IMR-90 (cell line): ENCODE results near the gene NLRX1. TPM values are rescaled to one million over a fixed set of nuclear protein-coding genes. Genes with fewer than 3 reads are reported as not detected.

Experiments
- ATAC-seq: fragments of 200-7000 bp; cut with Tn5 transposase; 2 replicates; pipeline ENCODE4 v1.9.1; 2020; ENCODE audit warnings: low read depth, mild to moderate bottlenecking, moderate library complexity
- BruUV-seq: library from RNA; stranded (reverse); fragments of 400-500 nt; replicated peaks from 2 replicates; lab custom pipeline; 2021; lab: Mats Ljungman, UMichigan
- CTCF ChIA-PET: fragments of 300-600 bp; formaldehyde crosslinking; extraction: SDS; loops from one replicate; lab custom pipeline; 2021; ENCODE audit warnings: antibody characterized with exemption; lab: Yijun Ruan, JAX
- POLR2A ChIA-PET: fragments of 300-600 bp; sonication (Branson Sonifier 250); formaldehyde crosslinking; loops from one replicate; lab custom pipeline; 2022; ENCODE audit warnings: antibody characterized with exemption; ENCODE audit not compliant: unreplicated experiment; lab: Charles Lee
- DNase-seq: peaks from one replicate; pipeline ENCODE4 v3.0.0; 2013
- H2AFZ ChIP-seq: replicated peaks from 2 replicates; pipeline ENCODE3; 2013; ENCODE audit warnings: low read length, mild to moderate bottlenecking; ENCODE audit not compliant: poor library complexity
- H2AK5ac ChIP-seq: 2 replicates; pipeline ENCODE4 v1.6.1; 2013; ENCODE audit warnings: low read depth, low read length, inconsistent platforms
- H2AK9ac ChIP-seq: replicated peaks from 2 replicates; pipeline ENCODE3; 2013; ENCODE audit warnings: mild to moderate bottlenecking, low read depth, low read length, moderate library complexity; ENCODE audit not compliant: poor library complexity
- H2BK120ac ChIP-seq: 2 replicates; pipeline ENCODE4 v1.6.1; 2013; ENCODE audit warnings: low read depth, low read length, inconsistent platforms
- H2BK15ac ChIP-seq: 3 replicates; pipeline ENCODE4 v1.6.1; 2013; ENCODE audit warnings: low read depth, low read length, inconsistent platforms
- H2BK20ac ChIP-seq: 2 replicates; pipeline ENCODE4 v1.6.1; 2013; ENCODE audit warnings: low read depth, mild to moderate bottlenecking, inconsistent platforms, low read length, moderate library complexity
- H2BK5ac ChIP-seq: 2 replicates; pipeline ENCODE4 v1.6.1; 2013; ENCODE audit warnings: mild to moderate bottlenecking, low read depth, low read length, inconsistent platforms; ENCODE audit not compliant: poor library complexity, severe bottlenecking
- H3K14ac ChIP-seq: replicated peaks from 2 replicates; pipeline ENCODE4 v1.6.1; 2013; ENCODE audit warnings: low read depth, low read length, inconsistent platforms
- H3K18ac ChIP-seq: 2 replicates; pipeline ENCODE4 v1.6.1; 2013; ENCODE audit warnings: low read depth, low read length, control low read depth
- H3K23ac ChIP-seq: 2 replicates; pipeline ENCODE4 v1.6.1; 2013; ENCODE audit warnings: low read depth, low read length, inconsistent platforms
- H3K27ac ChIP-seq: 2 replicates; pipeline ENCODE4 v1.5.1; 2013; ENCODE audit warnings: mild to moderate bottlenecking, control low read depth, low read length; ENCODE audit not compliant: insufficient read depth
- H3K27me3 ChIP-seq: 2 replicates; pipeline ENCODE4 v1.6.1; 2013; ENCODE audit warnings: low read length; ENCODE audit not compliant: control insufficient read depth, insufficient read depth
- H3K36me3 ChIP-seq: 2 replicates; pipeline ENCODE4 v1.6.1; 2013; ENCODE audit warnings: low read length, mixed read lengths; ENCODE audit not compliant: control insufficient read depth, insufficient read depth
- H3K4ac ChIP-seq: 2 replicates; pipeline ENCODE4 v1.6.1; 2013; ENCODE audit warnings: low read depth, low read length, inconsistent platforms
- H3K4me1 ChIP-seq: 2 replicates; pipeline ENCODE4 v1.6.1; 2013; ENCODE audit warnings: low read length, mixed read lengths; ENCODE audit not compliant: control insufficient read depth, insufficient read depth
- H3K4me2 ChIP-seq: 2 replicates; pipeline ENCODE4 v1.6.1; 2013; ENCODE audit warnings: low read depth, mild to moderate bottlenecking, control low read depth, low read length, moderate library complexity
- H3K4me3 ChIP-seq: 2 replicates; pipeline ENCODE4 v1.5.1; 2013; ENCODE audit warnings: low read depth, mild to moderate bottlenecking, control low read depth, low read length, moderate library complexity; ENCODE audit not compliant: insufficient read depth
- H3K56ac ChIP-seq: 2 replicates; pipeline ENCODE4 v1.6.1; 2013; ENCODE audit warnings: low read length, inconsistent platforms; ENCODE audit not compliant: insufficient read depth; ENCODE audit errors: extremely low read depth
- H3K79me1 ChIP-seq, 2 experiments: 2 replicates each; pipeline ENCODE4 v1.6.1; 2013; ENCODE audit warnings: low read length in 2 of 2, inconsistent platforms in 1 of 2, low read depth in 1 of 2
- H3K9ac ChIP-seq: 2 replicates; pipeline ENCODE4 v1.6.1; 2013; ENCODE audit warnings: low read depth, low read length, control low read depth
- H3K9me1 ChIP-seq: 2 replicates; pipeline ENCODE4 v1.6.1; 2013; ENCODE audit warnings: low read length, inconsistent platforms; ENCODE audit not compliant: insufficient read depth
- H3K9me3 ChIP-seq: 2 replicates; pipeline ENCODE4 v1.6.1; 2013; ENCODE audit warnings: low read length; ENCODE audit not compliant: control insufficient read depth, insufficient read depth
- H4K20me1 ChIP-seq: 2 replicates; pipeline ENCODE4 v1.6.1; 2013; ENCODE audit warnings: low read length, inconsistent platforms; ENCODE audit not compliant: insufficient read depth
- H4K5ac ChIP-seq: 2 replicates; pipeline ENCODE4 v1.6.1; 2013; ENCODE audit warnings: mild to moderate bottlenecking, low read depth, low read length, control low read depth
- H4K8ac ChIP-seq, 2 experiments: 2 replicates each; pipeline ENCODE4 v1.6.1; 2013; ENCODE audit warnings: low read depth in 2 of 2, low read length in 2 of 2, control low read depth in 1 of 2, inconsistent platforms in 1 of 2
- H4K91ac ChIP-seq: 2 replicates; pipeline ENCODE4 v1.6.1; 2013; ENCODE audit warnings: low read depth, low read length, inconsistent platforms; ENCODE audit not compliant: insufficient read depth
- BHLHE40 ChIP-seq: fragments of 150-350 bp; IDR thresholded peaks from 2 replicates; pipeline ENCODE4 v1.6.1; 2016; ENCODE audit warnings: mild to moderate bottlenecking, low read depth, low read length
- CEBPB ChIP-seq: IDR thresholded peaks from 2 replicates; pipeline ENCODE4 v1.6.1; 2012; ENCODE audit warnings: low read depth, low read length, improper control_type of control experiment
- CHD1 ChIP-seq: IDR thresholded peaks from 2 replicates; pipeline ENCODE4 v1.6.1; 2012; ENCODE audit warnings: low read depth, low read length, improper control_type of control experiment
- ELK1 ChIP-seq: fragments of 150-350 bp; IDR thresholded peaks from 2 replicates; pipeline ENCODE4 v1.6.1; 2016; ENCODE audit warnings: low read depth, mild to moderate bottlenecking, low read length, moderate library complexity, borderline replicate concordance
- FOS ChIP-seq: fragments of 150-350 bp; IDR thresholded peaks from 2 replicates; pipeline ENCODE4 v1.6.1; 2016; ENCODE audit warnings: low read depth, low read length
- MAFK ChIP-seq: IDR thresholded peaks from 2 replicates; pipeline ENCODE4 v1.6.1; 2012; ENCODE audit warnings: low read depth, low read length, improper control_type of control experiment
- MAZ ChIP-seq: IDR thresholded peaks from 2 replicates; pipeline ENCODE4 v1.6.1; 2012; ENCODE audit warnings: low read depth, mild to moderate bottlenecking, low read length, improper control_type of control experiment, moderate library complexity, borderline replicate concordance
- MXI1 ChIP-seq: IDR thresholded peaks from 2 replicates; pipeline ENCODE4 v1.6.1; 2012; ENCODE audit warnings: low read depth, mild to moderate bottlenecking, low read length, moderate library complexity, borderline replicate concordance
- NFE2L2 ChIP-seq: fragments of 150-350 bp; IDR thresholded peaks from 2 replicates; pipeline ENCODE4 v1.6.1; 2016; ENCODE audit warnings: low read depth, mild to moderate bottlenecking, low read length
- POLR2A ChIP-seq: IDR thresholded peaks from 2 replicates; pipeline ENCODE4 v1.6.1; 2012; ENCODE audit warnings: mild to moderate bottlenecking, low read depth, low read length
- RAD21 ChIP-seq: IDR thresholded peaks from 2 replicates; pipeline ENCODE4 v1.6.1; 2012; ENCODE audit warnings: low read length, improper control_type of control experiment
- RCOR1 ChIP-seq: IDR thresholded peaks from 2 replicates; pipeline ENCODE4 v1.6.1; 2012; ENCODE audit warnings: mild to moderate bottlenecking, low read length, improper control_type of control experiment; ENCODE audit not compliant: insufficient replicate concordance
- RFX5 ChIP-seq: IDR thresholded peaks from 2 replicates; pipeline ENCODE4 v1.8.0; 2012; ENCODE audit warnings: low read depth, mild to moderate bottlenecking, low read length, moderate library complexity
- SMC3 ChIP-seq: fragments of 150-350 bp; IDR thresholded peaks from 2 replicates; pipeline ENCODE4 v1.6.1; 2016; ENCODE audit warnings: low read depth, mild to moderate bottlenecking, antibody characterized with exemption, low read length, moderate library complexity
- USF2 ChIP-seq: fragments of 150-350 bp; IDR thresholded peaks from 2 replicates; pipeline ENCODE4 v1.6.1; 2017; ENCODE audit warnings: mild to moderate bottlenecking, antibody characterized with exemption, low read length, low read depth
- WGBS, 2 experiments: methylation state at CpG; one replicate each; pipeline versions ENCODE4 v1.1.5 to v1.1.7; 2013; ENCODE audit warnings: missing lambda C conversion rate in 2 of 2; ENCODE audit not compliant: insufficient read length in 1 of 2; ENCODE audit errors: extremely low coverage in 2 of 2; 5-methylcytosine and 5-hydroxymethylcytosine counted together
- dilution Hi-C: fragments of 300-500 bp; cut with HindIII; formaldehyde crosslinking; loops from one replicate; pipeline ENCODE4 v1.14.3; 2018; ENCODE audit warnings: low sequenced_read_pairs; ENCODE audit not compliant: unreplicated experiment
- in situ Hi-C: fragments of 300-500 bp; cut with MboI; formaldehyde crosslinking; loops from 3 replicates; pipeline ENCODE4 v1.14.3; 2019; ENCODE audit warnings: low sequenced_read_pairs, inconsistent platforms, mixed read lengths
- intact Hi-C: fragments of 100-400 bp; cut with micrococcal nuclease; formaldehyde crosslinking; loops from 2 replicates; pipeline ENCODE4 v1.10.0; 2022
- polyA plus RNA-seq, 3 experiments: library from polyadenylated mRNA; depleted of rRNA; stranded (reverse); fragments of >200 nt; gene quantifications; 2 replicates each; pipeline ENCODE4 v1.2.3, GENCODE V29; 2012; ENCODE audit warnings: low replicate concordance in 1 of 3
- total RNA-seq: library from RNA; depleted of rRNA; stranded (reverse); fragments of >200 nt; gene quantifications from 2 replicates; pipeline ENCODE4 v1.2.3, GENCODE V29; 2012

The NLRX1 gene
- total and polyA plus RNA-seq, 2 of the 4 experiments (the other 2 are of a cell fraction): 3.0 to 4.9 TPM

GRCh38 chr11:119196833-119197483 is 28.4 kb downstream of the NLRX1 start:
- Histone ChIP-seq H3K14ac (no peak overlapping the region), H4K91ac (no peak overlapping the region), H2BK5ac (no peak overlapping the region), H2BK120ac (no peak overlapping the region), H3K79me1 (no peaks in the 10 kb centered on the region), H3K4ac (no peak overlapping the region), H3K4me1 (no peaks in the 10 kb centered on the region), H2BK15ac (no peak overlapping the region), H4K8ac (no peak overlapping the region), H3K23ac (no peak overlapping the region), H3K56ac (no peak overlapping the region), H4K5ac (no peak overlapping the region), H2BK20ac (no peak overlapping the region), H3K4me3 (no peak overlapping the region), H3K9me1 (no peaks in the 10 kb centered on the region; the same call in 1 of the 2 replicates), H3K36me3 (no peaks in the 10 kb centered on the region), H4K20me1 (no peaks in the 10 kb centered on the region), H3K27ac (no peak overlapping the region), H3K9me3 (no peaks in the 10 kb centered on the region), H3K4me2 (no peak overlapping the region), H2AK5ac (peak overlapping the region; percentile 44; the same call in 1 of the 2 replicates), H3K27me3 (peaks cover 6% of the 10 kb centered on the region), H3K9ac (no peak overlapping the region), H2AFZ (peak overlapping the region; percentile 87), H3K18ac (no peak overlapping the region), H2AK9ac (peak overlapping the region; percentile 92)
- no TSS peak for BruUV-seq
- in situ Hi-C loops (loop anchor here (5.0 kb wide), 1 partner anchor 95 kb away; the partner anchor contains the start of gene DPAGT1), dilution Hi-C loops (no loop called here), intact Hi-C loops (loop anchor here (1.0 to 2.0 kb wide), 5 partner anchors 28 to 140 kb away; partner anchors contain the start of genes HYOU1 and NLRX1)
- ChIA-PET POLR2A (no interaction called here), CTCF (interaction anchor here (0.6 to 1.6 kb wide), 9 partner anchors 9 to 419 kb away, joined by 3 to 8 read pairs (median 3); partner anchors contain the start of gene CBL)
- 0% methylated on average over 1 of the region's 5 CpGs; no CpG with 5 or more reads in 1 of the 2 experiments for WGBS, 2 experiments
- DNase-seq: peak; percentile 85
- ATAC-seq: peak; percentile 87
- TF ChIP-seq RAD21: peak; percentile 89
- no peak for TF ChIP-seq MXI1
- TF ChIP-seq BHLHE40: no peak
- no peak for TF ChIP-seq MAFK
- no peak for TF ChIP-seq NFE2L2
- TF ChIP-seq CHD1: no peak; the same call in 1 of the 2 replicates
- TF ChIP-seq ELK1: no peak
- TF ChIP-seq USF2: no peak
- TF ChIP-seq FOS: no peak
- TF ChIP-seq POLR2A: 0 out of 2 replicates have a peak, but pooled peaks have one; percentile 26
- peak; percentile 93 for TF ChIP-seq CEBPB
- peak; percentile 72 for TF ChIP-seq RCOR1
- TF ChIP-seq SMC3: peak; percentile 87
- TF ChIP-seq MAZ: no peak
- TF ChIP-seq RFX5: no peak
